ENCODE measurements around the gene PRKAR2B.
"Not testable (repeated sequence)": the region's sequence is repeated elsewhere in the genome, so short reads cannot be mapped to it uniquely, and the experiment has no call there.

The PRKAR2B gene

GRCh38 chr7:107048783-107049418, 4.4 kb downstream of the PRKAR2B start:
- DNase-seq (ENCODE audit: low read depth): no peak

GRCh38 chr7:107049480-107049879, 5.0 kb downstream of the PRKAR2B start:
- DNase-seq (ENCODE audit: low read depth): no peak

- DNase-seq (ENCODE audit: low read depth): no peak
Measured at GRCh38 chr7:107049971-107050532, 5.5 kb downstream of the PRKAR2B start.

GRCh38 chr7:107051376-107051775, 6.9 kb downstream of the PRKAR2B start:
- DNase-seq (ENCODE audit: low read depth): no peak

GRCh38 chr7:107054965-107055364, 10.5 kb downstream of the PRKAR2B start:
- not testable (repeated sequence) for DNase-seq (ENCODE audit: low read depth)

DNA sequence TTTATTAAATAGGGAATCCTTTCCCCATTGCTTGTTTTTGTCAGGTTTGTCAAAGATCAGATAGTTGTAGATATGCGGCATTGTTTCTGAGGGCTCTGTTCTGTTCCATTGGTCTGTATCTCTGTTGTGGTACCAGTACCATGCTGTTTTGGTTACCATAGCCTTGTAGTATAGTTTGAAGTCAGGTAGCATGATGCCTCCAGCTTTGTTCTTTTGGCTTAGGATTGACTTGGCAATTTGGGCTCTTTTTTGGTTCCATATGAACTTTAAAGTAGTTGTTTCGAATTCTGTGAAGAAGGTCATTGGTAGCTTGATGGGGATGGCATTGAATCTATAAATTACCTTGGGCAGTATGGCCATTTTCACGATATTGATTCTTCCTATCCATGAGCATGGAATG, 11.6 kb downstream of the PRKAR2B start:
- DNase-seq (ENCODE audit: low read depth): not testable (repeated sequence)

DNA sequence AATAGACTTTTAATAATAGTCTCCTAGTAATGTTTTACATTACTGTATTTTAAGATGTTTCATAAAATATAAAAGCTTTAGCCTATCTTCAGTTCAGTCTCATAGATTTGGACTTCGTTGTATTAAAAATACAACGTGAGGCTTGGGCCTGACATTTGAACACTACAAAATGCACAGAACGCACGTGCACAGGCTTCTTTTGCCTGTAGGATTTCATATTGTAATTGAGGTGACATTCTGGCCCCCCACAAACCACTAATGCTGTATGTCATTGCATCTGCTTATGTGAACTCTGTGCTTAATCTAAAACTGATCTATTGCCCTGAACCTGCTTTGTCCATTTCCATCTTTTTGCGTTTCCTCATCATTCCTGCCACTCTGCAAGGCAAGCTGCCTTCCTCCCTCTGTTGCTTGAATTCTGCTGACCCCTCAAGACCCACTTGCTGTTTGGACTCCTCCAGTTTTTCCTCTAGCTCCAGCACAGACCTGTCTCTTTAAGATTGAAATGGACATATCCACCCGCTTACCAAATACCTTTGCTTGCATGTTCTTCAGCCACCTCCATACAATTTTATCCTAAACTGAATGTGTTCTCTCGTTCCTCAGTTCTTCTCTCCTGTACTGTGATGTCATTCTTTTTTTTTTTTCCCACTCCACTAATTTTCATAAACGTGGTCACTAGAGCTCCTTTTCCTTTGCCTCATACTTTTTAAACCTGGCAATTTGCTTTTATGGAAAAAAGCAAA, 12.4 kb downstream of the PRKAR2B start:
- DNase-seq (ENCODE audit: low read depth): no peak

DNA sequence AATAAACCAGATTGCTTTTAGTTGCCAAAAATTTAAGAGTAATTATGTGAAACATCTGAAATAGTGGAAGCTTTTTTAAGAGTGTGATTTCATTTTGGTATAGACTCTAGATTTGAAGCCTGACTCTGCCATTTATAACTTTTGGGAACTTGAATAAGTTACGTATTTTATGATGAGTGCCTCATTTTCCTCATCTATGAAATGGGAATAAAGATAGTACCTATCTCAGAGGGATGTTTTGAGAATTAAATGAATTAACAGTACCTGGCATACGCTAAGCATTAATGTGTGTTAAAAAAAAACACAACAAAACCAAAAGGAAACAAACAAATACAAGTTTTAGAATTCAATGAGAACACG, 12.9 kb downstream of the PRKAR2B start:
- DNase-seq (ENCODE audit: low read depth): no peak

DNA sequence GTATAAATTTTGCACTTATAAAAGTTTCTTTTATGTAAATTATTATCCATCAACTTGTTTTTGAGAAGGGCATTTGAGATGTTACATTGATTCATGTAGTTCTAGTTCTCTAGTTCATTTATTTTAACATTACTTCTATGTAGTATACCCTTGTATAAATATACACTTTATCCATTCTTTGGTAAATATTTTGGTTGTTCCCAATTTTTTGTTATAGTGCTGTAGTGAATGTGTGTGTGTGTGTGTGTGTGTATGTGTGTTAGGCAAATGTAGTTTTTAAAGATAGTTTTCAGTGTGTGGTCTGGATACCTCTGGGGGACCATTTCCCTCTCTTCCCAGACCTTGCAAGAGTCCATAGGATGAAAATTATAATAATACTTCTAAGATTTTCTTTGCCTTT, 15.0 kb downstream of the PRKAR2B start:
- DNase-seq (ENCODE audit: low read depth): no peak

DNA sequence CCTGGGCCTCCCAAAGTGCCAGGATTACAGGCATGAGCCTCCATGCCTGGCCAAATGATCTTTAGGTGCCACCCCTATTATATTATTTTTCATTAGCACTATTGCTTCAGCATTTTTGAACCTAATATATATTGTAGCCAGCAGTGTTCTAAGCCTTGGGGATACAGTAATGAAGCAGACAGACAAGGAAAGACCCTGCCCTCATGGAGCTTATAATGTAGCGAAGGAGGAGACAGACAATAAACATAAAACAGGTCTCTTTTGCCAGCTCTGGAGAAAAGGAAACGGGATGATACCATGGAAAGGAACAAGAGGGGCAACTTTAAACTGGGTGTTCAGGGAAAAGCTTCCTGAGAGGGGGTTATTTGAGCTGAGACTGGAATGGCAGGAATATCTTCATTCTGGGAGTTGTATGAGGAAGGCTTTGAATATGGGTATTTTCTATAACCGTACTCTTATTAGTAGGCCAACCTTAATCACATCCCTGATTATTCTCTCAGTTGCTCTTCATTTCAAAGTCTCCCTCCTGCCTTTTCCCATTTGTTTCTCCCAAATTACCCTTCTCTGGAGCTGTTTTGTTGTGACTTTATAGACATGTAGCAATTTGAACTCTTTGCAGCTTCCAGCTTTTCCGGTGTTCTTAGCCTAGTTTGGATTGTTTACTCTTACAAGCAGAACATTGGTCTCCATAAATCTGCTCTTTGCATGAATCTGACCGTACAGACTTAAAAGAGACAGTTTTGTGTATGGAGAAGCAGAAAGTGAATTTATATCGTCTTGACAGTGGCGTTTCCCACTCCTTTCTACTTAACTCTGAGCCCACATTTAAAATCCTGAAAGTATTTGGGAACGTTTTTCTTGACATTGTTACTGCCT, 19.0 kb downstream of the PRKAR2B start:
- DNase-seq (ENCODE audit: low read depth): no peak

DNA sequence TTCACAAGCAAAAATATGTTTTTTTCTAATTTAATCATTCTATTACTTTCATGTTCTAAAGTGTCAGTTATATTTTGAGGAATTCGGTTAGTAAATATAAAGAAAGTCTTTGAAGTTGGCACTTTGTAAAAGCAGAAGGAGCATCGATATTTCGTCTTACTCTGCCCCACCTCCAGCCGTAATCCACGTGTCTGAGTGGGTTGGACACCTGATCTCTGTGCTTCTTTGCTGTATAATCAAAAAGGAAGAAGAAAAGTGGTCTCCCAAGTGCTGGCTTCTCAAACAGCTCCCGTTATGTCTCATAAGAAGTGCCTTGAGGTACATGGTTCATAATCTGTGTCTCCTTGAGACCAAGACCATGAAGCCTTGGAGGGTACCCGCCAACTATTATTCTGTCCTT, 19.8 kb downstream of the PRKAR2B start:
- DNase-seq (ENCODE audit: low read depth): no peak

- DNase-seq (ENCODE audit: low read depth): no peak
Measured at GRCh38 chr7:107065929-107066247, 21.4 kb downstream of the PRKAR2B start.

DNA sequence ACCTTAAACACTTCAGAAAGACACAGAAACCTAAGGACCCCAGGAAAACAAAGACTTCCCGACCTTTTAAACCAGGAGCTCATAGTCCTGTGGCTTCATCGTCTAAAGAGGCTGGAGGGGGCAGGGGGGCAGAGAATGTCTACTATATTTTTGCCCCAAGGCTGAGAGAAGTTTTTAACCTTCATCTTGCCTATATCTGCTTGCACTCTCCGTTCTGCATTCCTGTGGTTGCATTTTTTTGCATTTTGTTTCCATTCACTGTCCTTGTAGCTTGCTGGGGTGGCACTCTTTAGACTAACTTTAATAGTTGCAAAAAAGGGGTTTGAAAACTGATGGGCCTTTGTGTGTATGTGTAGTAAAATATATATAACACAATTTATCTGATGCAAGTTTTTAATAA, 23.7 kb downstream of the PRKAR2B start:
- no peak for DNase-seq (ENCODE audit: low read depth)

DNA sequence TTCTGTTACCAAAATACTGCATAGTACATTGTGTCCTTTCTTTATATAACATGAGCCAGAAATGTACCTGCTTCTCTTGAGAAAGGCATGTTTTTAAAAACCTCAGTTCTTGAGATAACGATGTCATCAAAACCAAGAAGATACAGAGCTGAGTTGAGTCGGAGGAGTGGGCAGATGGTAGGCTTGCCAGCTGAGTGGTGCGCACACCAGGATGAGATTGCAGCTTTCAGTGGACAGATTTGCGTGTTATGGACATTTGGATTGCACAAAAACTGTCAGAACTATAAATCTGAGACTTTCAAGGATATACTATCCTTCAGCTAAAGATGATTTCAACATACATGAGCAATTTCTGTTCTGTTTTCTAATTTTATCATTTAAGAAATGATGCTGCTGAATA, 25.0 kb downstream of the PRKAR2B start:
- no peak for DNase-seq (ENCODE audit: low read depth)

DNA sequence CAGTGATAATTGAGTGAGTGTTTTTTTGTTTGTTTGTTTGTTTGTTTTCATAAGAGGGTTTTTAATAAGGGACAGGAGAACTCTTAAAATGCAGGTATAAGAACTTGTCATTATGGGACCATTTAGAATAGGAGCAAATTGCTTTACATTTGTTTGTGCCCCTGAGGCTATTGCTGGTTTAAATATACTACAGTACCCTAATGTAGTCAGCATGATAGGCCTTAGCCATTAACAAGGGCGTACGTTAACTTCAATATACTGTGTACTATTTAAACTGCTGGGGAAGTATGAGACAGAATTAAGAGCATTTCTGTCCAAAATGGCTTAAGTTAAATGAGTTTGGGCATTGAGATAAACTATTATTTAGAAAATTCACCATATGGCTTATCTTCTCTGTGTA, 26.2 kb downstream of the PRKAR2B start:
- no peak for DNase-seq (ENCODE audit: low read depth)

GRCh38 chr7:107071129-107071528, 26.6 kb downstream of the PRKAR2B start:
- DNase-seq (ENCODE audit: low read depth): no peak

- DNase-seq (ENCODE audit: low read depth): no peak
Measured at GRCh38 chr7:107072133-107072532, 27.6 kb downstream of the PRKAR2B start.

GRCh38 chr7:107075863-107076574, 31.5 kb downstream of the PRKAR2B start:
- no peak for DNase-seq (ENCODE audit: low read depth)

DNA sequence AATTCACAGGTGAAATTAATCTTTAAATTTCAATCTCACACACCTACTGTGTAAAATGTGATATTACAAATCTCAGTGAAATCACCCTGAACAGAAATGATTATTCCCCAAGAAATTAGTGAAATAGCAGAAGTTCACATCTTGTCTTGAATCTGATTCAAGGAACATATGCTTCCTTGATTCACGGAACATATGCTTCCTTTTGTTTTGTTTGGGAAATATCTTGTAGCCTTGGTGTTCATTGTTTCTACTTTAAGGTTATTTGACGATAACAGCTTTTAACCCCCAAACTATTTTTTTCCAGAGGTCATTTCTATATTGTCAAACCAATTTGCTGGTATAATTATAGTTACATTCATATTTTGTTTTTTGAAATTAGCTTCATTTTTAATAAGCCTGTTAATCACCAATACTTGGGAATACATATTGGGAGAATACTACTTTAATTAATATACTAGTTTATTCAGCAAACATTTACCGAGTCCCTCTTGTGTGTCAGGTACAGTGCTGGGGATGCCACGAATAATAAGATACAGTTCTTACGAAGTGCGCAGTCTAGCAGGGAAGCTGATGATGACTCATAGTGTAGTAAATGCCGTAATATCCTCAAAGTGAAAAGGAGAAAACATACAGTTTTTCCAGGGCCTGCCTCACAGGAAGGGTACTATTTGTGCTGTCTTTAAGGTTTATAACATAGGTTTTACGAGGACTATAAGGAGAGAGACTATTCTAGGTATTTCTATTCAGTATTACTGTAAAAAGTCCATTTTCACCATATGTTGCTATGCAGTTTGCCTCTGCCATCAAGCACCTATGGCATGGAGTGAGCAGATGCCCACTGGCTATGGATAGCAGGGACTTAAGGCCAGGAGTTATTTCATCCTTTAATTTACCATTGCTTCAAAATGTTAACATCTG, 32.5 kb downstream of the PRKAR2B start:
- no peak for DNase-seq (ENCODE audit: low read depth)

DNA sequence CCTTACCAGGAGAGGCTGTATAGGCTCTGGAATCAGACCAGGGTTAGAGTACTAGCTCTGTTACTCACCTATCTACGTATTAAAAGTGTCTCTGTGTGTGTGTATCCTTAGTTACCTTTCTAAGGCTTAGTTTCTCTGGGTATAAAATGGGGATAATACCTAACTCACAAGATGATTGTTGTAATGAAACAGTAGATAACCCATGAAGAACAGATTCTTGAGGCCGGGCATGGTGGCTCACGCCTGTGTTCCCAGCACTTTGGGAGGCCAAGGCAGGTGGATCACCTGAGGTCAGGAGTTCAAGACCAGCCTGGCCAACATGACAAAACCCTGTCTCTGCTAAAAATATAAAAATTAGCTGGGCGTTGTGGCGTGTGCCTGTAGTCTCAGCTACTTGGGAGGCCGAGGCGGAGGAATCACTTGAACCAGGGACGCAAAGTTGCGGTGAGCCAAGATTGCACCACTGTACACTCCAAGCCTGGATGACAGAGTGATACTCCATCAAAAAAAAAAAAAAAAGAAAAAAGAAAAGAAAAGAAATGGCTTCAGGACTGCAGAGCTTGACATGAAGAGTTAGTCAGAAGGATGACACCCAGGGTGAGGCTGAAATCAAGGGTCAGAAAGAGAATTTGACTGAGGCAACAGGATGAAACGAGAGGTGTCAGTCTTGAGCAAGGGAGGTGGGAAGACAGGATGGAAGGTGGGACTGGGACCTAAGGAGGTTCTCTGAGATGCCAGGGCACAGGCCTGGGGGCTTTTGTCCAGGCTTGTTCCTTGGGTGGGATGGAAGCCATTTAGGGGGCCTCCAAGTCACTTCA, 33.4 kb downstream of the PRKAR2B start:
- DNase-seq (ENCODE audit: low read depth): no peak

Data from T-helper 22 cell (primary cell).